ENCODE measurements around the gene SYTL5. TPM values are rescaled to one million over a fixed set of nuclear protein-coding genes. Genes with fewer than 3 reads are reported as not detected.
A peak's percentile ranks its signal among the peaks of the same experiment; 100 is the strongest.

The SYTL5 gene
- total RNA-seq, 1 donor from 2014 or later: 2.2 TPM

GRCh38 chrX:38080808-38081207 lies 74.5 kb downstream of the SYTL5 start:
- H3K27ac Mint-ChIP-seq: no peak overlapping the region
- no peaks in the 10 kb centered on the region for H3K27me3 Mint-ChIP-seq
- DNase-seq (ENCODE audit: extremely low spot score, unreplicated experiment): no peak
- TF ChIP-seq CTCF (conservative IDR thresholded peaks at IDR 0.05): no peak
- H3K36me3 Mint-ChIP-seq: no peaks in the 10 kb centered on the region
- H3K4me1 Mint-ChIP-seq (ENCODE audit: unreplicated experiment): no peaks in the 10 kb centered on the region
- H3K9me3 Mint-ChIP-seq: no peaks in the 10 kb centered on the region
- H3K4me3 Mint-ChIP-seq: no peak overlapping the region

- DNase-seq (ENCODE audit: extremely low spot score, unreplicated experiment): no peak
- no peak overlapping the region for H3K27ac Mint-ChIP-seq
- H3K27me3 Mint-ChIP-seq: no peaks in the 10 kb centered on the region
- no peaks in the 10 kb centered on the region for H3K4me1 Mint-ChIP-seq (ENCODE audit: unreplicated experiment)
- H3K4me3 Mint-ChIP-seq: no peak overlapping the region
- H3K36me3 Mint-ChIP-seq: no peaks in the 10 kb centered on the region
- H3K9me3 Mint-ChIP-seq: no peaks in the 10 kb centered on the region
- TF ChIP-seq CTCF (conservative IDR thresholded peaks at IDR 0.05): no peak
These were observed 75.6 kb downstream of the SYTL5 start for GRCh38 chrX:38081909-38082308.

GRCh38 chrX:38082309-38082708 lies 76.0 kb downstream of the SYTL5 start:
- Mint-ChIP-seq H3K4me3 (no peak overlapping the region), H3K36me3 (no peaks in the 10 kb centered on the region), H3K4me1 (ENCODE audit: unreplicated experiment) (no peaks in the 10 kb centered on the region), H3K27ac (no peak overlapping the region), H3K27me3 (no peaks in the 10 kb centered on the region), H3K9me3 (no peaks in the 10 kb centered on the region)
- DNase-seq (ENCODE audit: extremely low spot score, unreplicated experiment): no peak
- no peak for TF ChIP-seq CTCF (conservative IDR thresholded peaks at IDR 0.05)

- Mint-ChIP-seq H3K4me1 (ENCODE audit: unreplicated experiment) (no peaks in the 10 kb centered on the region), H3K27ac (no peak overlapping the region), H3K27me3 (no peaks in the 10 kb centered on the region), H3K4me3 (no peak overlapping the region), H3K9me3 (no peaks in the 10 kb centered on the region), H3K36me3 (no peaks in the 10 kb centered on the region)
- no peak for DNase-seq (ENCODE audit: extremely low spot score, unreplicated experiment)
- no peak for TF ChIP-seq CTCF (conservative IDR thresholded peaks at IDR 0.05)
These were observed 79.5 kb downstream of the SYTL5 start for GRCh38 chrX:38085813-38086212.

- Mint-ChIP-seq H3K9me3 (no peaks in the 10 kb centered on the region), H3K4me1 (ENCODE audit: unreplicated experiment) (no peaks in the 10 kb centered on the region), H3K27ac (peak overlapping the region; percentile 64), H3K4me3 (no peak overlapping the region), H3K36me3 (no peaks in the 10 kb centered on the region), H3K27me3 (no peaks in the 10 kb centered on the region)
- TF ChIP-seq CTCF (conservative IDR thresholded peaks at IDR 0.05): no peak
- DNase-seq (ENCODE audit: extremely low spot score, unreplicated experiment): no peak
These were observed 80.3 kb downstream of the SYTL5 start for GRCh38 chrX:38086451-38087215.

Data from type B pancreatic cell (in vitro differentiated cells).